ENCODE measurements around the gene TMOD2. TPM values are rescaled to one million over a fixed set of nuclear protein-coding genes. Genes with fewer than 3 reads are reported as not detected.

TMOD2 gene
- total RNA-seq, 2 donors from 2014 or later: 2.8 to 3.6 TPM

GRCh38 chr15:51727141-51727897 lies 24.1 kb upstream of the TMOD2 start:
- ATAC-seq (peak; percentile 28 to 42), DNase-seq (ENCODE audit: low spot score in 2 of 2) (no peak)
- Mint-ChIP-seq H3K27ac (peak overlapping the region in 1 of 2 donors; percentile 16), H3K36me3 (peaks cover 0 to 11% of the 10 kb centered on the region in 2 donors), H3K9me3 (peaks cover 0 to 4% of the 10 kb centered on the region in 2 donors)

- H3K9me3 Mint-ChIP-seq: peaks cover 0 to 4% of the 10 kb centered on the region in 2 donors
- DNase-seq (ENCODE audit: low spot score in 2 of 2) (peak in 1 of 2 donors; percentile 23), ATAC-seq (peak; percentile 48 to 60)
- H3K36me3 Mint-ChIP-seq: peaks cover 0 to 22% of the 10 kb centered on the region in 2 donors
- peak overlapping the region; percentile 87 to 92 for H3K27ac Mint-ChIP-seq
Measured at GRCh38 chr15:51731549-51732267, 19.7 kb upstream of the TMOD2 start.

- DNase-seq (ENCODE audit: low spot score in 2 of 2) (no peak), ATAC-seq (no peak)
Measured at GRCh38 chr15:51732646-51733045, 18.8 kb upstream of the TMOD2 start.

GRCh38 chr15:51735228-51736010 lies 16.0 kb upstream of the TMOD2 start:
- peak; percentile 28 to 32 for ATAC-seq
- Mint-ChIP-seq H3K27ac (peak overlapping the region; percentile 31 to 73), H3K9me3 (peaks cover 0 to 4% of the 10 kb centered on the region in 2 donors), H3K36me3 (peaks cover 4 to 16% of the 10 kb centered on the region in 2 donors)
- no peak for DNase-seq (ENCODE audit: low spot score in 2 of 2)

More at GRCh38 chr15:51732646-51733045, 18.8 kb upstream of the TMOD2 start:
- H3K27ac Mint-ChIP-seq: peak overlapping the region in 1 of 2 donors; percentile 87
- peaks cover 0 to 4% of the 10 kb centered on the region in 2 donors for H3K9me3 Mint-ChIP-seq
- peaks cover 0 to 22% of the 10 kb centered on the region in 2 donors for H3K36me3 Mint-ChIP-seq

- Mint-ChIP-seq H3K9me3 (no peaks in the 10 kb centered on the region), H3K27ac (peak overlapping the region; percentile 31 to 73), H3K36me3 (peaks cover 4 to 11% of the 10 kb centered on the region in 2 donors)
- peak; percentile 48 to 67 for ATAC-seq
- peak in 1 of 2 donors; percentile 19 for DNase-seq (ENCODE audit: low spot score in 2 of 2)
Measured at GRCh38 chr15:51736069-51736468, 15.3 kb upstream of the TMOD2 start.

- peak; percentile 53 to 59 for ATAC-seq
- peaks cover 4 to 11% of the 10 kb centered on the region in 2 donors for H3K36me3 Mint-ChIP-seq
- H3K9me3 Mint-ChIP-seq: no peaks in the 10 kb centered on the region
- peak overlapping the region; percentile 69 to 73 for H3K27ac Mint-ChIP-seq
- peak; percentile 48 to 64 for DNase-seq (ENCODE audit: low spot score in 2 of 2)
Measured at GRCh38 chr15:51736751-51737521, 14.5 kb upstream of the TMOD2 start.

- ATAC-seq (peak; percentile 48 to 62), DNase-seq (ENCODE audit: low spot score in 2 of 2) (peak; percentile 64 to 78)
- Mint-ChIP-seq H3K27ac (peak within 1 kb of the TSS; percentile 69 to 87), H3K9me3 (no peaks in the 10 kb centered on the region), H3K36me3 (peaks cover 4 to 9% of the 10 kb centered on the region in 2 donors)
Measured at GRCh38 chr15:51737522-51738305, 13.7 kb upstream of the TMOD2 start, which contains the start of gene LYSMD2. Gene LYSMD2 (minus strand): TSS chr15:51737655. CDS start chr15:51737622, 33 bp downstream.

GRCh38 chr15:51738553-51738952 lies 12.8 kb upstream of the TMOD2 start:
- no peak for ATAC-seq
- Mint-ChIP-seq H3K27ac (peak overlapping the region; percentile 2 to 87), H3K9me3 (no peaks in the 10 kb centered on the region), H3K36me3 (peaks cover under 1 to 4% of the 10 kb centered on the region in 2 donors)
- no peak for DNase-seq (ENCODE audit: low spot score in 2 of 2)

- DNase-seq (ENCODE audit: low spot score in 2 of 2) (no peak), ATAC-seq (no peak)
- Mint-ChIP-seq H3K36me3 (peaks cover 0 to 4% of the 10 kb centered on the region in 2 donors), H3K9me3 (no peaks in the 10 kb centered on the region), H3K27ac (no peak overlapping the region)
Measured at GRCh38 chr15:51739061-51739712, 12.2 kb upstream of the TMOD2 start.

- H3K9me3 Mint-ChIP-seq: no peaks in the 10 kb centered on the region
- no peak overlapping the region for H3K27ac Mint-ChIP-seq
- no peaks in the 10 kb centered on the region for H3K36me3 Mint-ChIP-seq
- ATAC-seq: no peak
- DNase-seq (ENCODE audit: low spot score in 2 of 2): no peak
Measured at GRCh38 chr15:51749307-51749706, 2.1 kb upstream of the TMOD2 start.

GRCh38 chr15:51750186-51750585 lies 1.2 kb upstream of the TMOD2 start:
- DNase-seq (ENCODE audit: low spot score in 2 of 2) (no peak), ATAC-seq (no peak)
- Mint-ChIP-seq H3K9me3 (no peaks in the 10 kb centered on the region), H3K36me3 (no peaks in the 10 kb centered on the region), H3K27ac (no peak overlapping the region)

GRCh38 chr15:51751697-51752683 lies 593 bp downstream of the TMOD2 start:
- Mint-ChIP-seq H3K27ac (no peak overlapping the region), H3K36me3 (no peaks in the 10 kb centered on the region), H3K9me3 (no peaks in the 10 kb centered on the region)
- DNase-seq (ENCODE audit: low spot score in 2 of 2) (peak in 1 of 2 donors; percentile 24), ATAC-seq (peak; percentile 66 to 73)

- Mint-ChIP-seq H3K36me3 (no peaks in the 10 kb centered on the region), H3K27ac (no peak overlapping the region), H3K9me3 (no peaks in the 10 kb centered on the region)
- ATAC-seq: no peak
- no peak for DNase-seq (ENCODE audit: low spot score in 2 of 2)
Measured at GRCh38 chr15:51752888-51753287, 1.5 kb downstream of the TMOD2 start.

GRCh38 chr15:51754267-51754666 lies 2.9 kb downstream of the TMOD2 start:
- H3K27ac Mint-ChIP-seq: no peak overlapping the region
- DNase-seq (ENCODE audit: low spot score in 2 of 2) (no peak), ATAC-seq (no peak)
- no peaks in the 10 kb centered on the region for H3K36me3 Mint-ChIP-seq
- H3K9me3 Mint-ChIP-seq: no peaks in the 10 kb centered on the region

Measured in activated naive CD4-positive, alpha-beta T cell treated with anti-CD3 and anti-CD28 coated beads, Interleukin-2, amount 50 U/mL, for 72 hours (primary cell).